Right lobe of liver (tissue), 4 donors: ENCODE results near the gene PARP9.

Experiments
- POLR2A ChIP-seq: fragments of 450-650 bp; IDR thresholded peaks from one replicate; pipeline ENCODE4 v1.6.1; 2017; ENCODE audit warnings: antibody characterized with exemption, mild to moderate bottlenecking
- TF ChIP-seq, protein P1 (sequence below), 4 donors: fragments of 200-600 bp in 3 of 4; fragments of 450-650 bp in 1 of 4; IDR thresholded peaks; one replicate each; pipeline versions ENCODE4 v1.5.1 to v1.8.0; 2016 to 2022; ENCODE audit warnings: antibody characterized with exemption in 4 of 4, mild to moderate bottlenecking in 2 of 4
- donor health status: DM: no; HTN: no; CAD: no.
- donor health status: DM: no; HTN: no; CAD: no.
- donor health status: DM: no; HTN: yes; CAD: no.

DNA sequence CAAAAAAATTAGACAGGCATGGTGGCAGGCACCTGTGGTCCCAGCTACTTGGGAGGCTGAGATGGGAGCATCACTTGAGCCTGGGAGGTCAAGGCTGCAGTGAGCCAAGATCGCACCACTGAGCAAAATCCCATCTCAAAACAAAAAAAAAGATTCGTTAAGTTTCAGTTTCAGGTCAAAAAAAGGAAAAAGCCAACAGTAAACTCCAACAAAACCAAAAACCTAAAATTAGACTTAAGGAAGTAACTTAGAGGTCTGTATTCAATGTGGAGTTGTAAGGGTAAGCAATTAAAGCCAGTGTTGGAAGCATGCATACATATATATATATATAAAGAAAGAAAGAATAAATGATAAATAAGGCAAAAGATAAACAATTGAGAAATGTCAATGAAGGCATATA is 61.2 kb downstream of the PARP9 start:
- TF ChIP-seq, protein P1, sequence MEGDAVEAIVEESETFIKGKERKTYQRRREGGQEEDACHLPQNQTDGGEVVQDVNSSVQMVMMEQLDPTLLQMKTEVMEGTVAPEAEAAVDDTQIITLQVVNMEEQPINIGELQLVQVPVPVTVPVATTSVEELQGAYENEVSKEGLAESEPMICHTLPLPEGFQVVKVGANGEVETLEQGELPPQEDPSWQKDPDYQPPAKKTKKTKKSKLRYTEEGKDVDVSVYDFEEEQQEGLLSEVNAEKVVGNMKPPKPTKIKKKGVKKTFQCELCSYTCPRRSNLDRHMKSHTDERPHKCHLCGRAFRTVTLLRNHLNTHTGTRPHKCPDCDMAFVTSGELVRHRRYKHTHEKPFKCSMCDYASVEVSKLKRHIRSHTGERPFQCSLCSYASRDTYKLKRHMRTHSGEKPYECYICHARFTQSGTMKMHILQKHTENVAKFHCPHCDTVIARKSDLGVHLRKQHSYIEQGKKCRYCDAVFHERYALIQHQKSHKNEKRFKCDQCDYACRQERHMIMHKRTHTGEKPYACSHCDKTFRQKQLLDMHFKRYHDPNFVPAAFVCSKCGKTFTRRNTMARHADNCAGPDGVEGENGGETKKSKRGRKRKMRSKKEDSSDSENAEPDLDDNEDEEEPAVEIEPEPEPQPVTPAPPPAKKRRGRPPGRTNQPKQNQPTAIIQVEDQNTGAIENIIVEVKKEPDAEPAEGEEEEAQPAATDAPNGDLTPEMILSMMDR (IDR thresholded peaks at IDR 0.05), result no peak
- no peak for TF ChIP-seq POLR2A
